K562 (cell line): ENCODE measurements around the gene PIK3R1. TPM values are rescaled to one million over a fixed set of nuclear protein-coding genes. Genes with fewer than 3 reads are reported as not detected.
A peak's percentile ranks its signal among the peaks of the same experiment; 100 is the strongest.

ENCODE experiments used
- FOXA1 ChIP-seq: fragments of 450-650 bp; IDR thresholded peaks from 2 replicates; pipeline ENCODE4 v1.6.1; 2016; ENCODE audit warnings: mild to moderate bottlenecking, borderline replicate concordance
- JUNB ChIP-seq: fragments of 450-650 bp; formaldehyde crosslinking; conservative IDR thresholded peaks from 2 replicates; pipeline ENCODE4 v1.4.0; 2020; ENCODE audit warnings: mild to moderate bottlenecking
- JUND ChIP-seq, 2 experiments: IDR thresholded peaks; 2 replicates in 1 of 2; 3 replicates in 1 of 2; pipeline ENCODE4 v1.6.1; 2011; ENCODE audit warnings: borderline replicate concordance in 2 of 2, low read depth in 2 of 2, low read length in 2 of 2, improper control_type of control experiment in 1 of 2, missing biosample characterization in 1 of 2, missing genetic modification characterization in 1 of 2, missing genetic modification reagents in 1 of 2
- L3MBTL2 ChIP-seq: fragments of 450-650 bp; IDR thresholded peaks from 2 replicates; pipeline ENCODE4 v1.6.1; 2016; ENCODE audit warnings: mild to moderate bottlenecking, moderate library complexity
- MEIS2 ChIP-seq: fragments of 450-650 bp; IDR thresholded peaks from 2 replicates; pipeline ENCODE4 v1.6.1; 2014; ENCODE audit warnings: mild to moderate bottlenecking; ENCODE audit not compliant: partially characterized antibody
- PCBP1 ChIP-seq: fragments of 200-400 bp; formaldehyde crosslinking; IDR thresholded peaks from 2 replicates; pipeline ENCODE4 v1.6.1; 2018; ENCODE audit warnings: mild to moderate bottlenecking, low read depth, low read length; ENCODE audit not compliant: poor library complexity, severe bottlenecking
- POLR2B ChIP-seq: fragments of 450-650 bp; IDR thresholded peaks from 2 replicates; pipeline ENCODE4 v1.6.1; 2018; ENCODE audit warnings: low read depth; ENCODE audit not compliant: partially characterized antibody
- RBBP5 ChIP-seq: fragments of 200-600 bp; sonication (generic); IDR thresholded peaks from 2 replicates; pipeline ENCODE4 v1.6.1; 2012; ENCODE audit warnings: borderline replicate concordance, mild to moderate bottlenecking, low read length, control low read depth, inconsistent platforms; ENCODE audit not compliant: insufficient read depth, poor library complexity, severe bottlenecking
- SFPQ ChIP-seq: fragments of 200-400 bp; formaldehyde crosslinking; IDR thresholded peaks from 2 replicates; pipeline ENCODE4 v1.6.1; 2017; ENCODE audit warnings: mild to moderate bottlenecking, low read depth, low read length, moderate library complexity
- SMC3 ChIP-seq: conservative IDR thresholded peaks from 2 replicates; pipeline ENCODE4 v1.6.1; 2011; ENCODE audit warnings: low read depth, low read length, improper control_type of control experiment; ENCODE audit not compliant: insufficient read depth
- TARDBP ChIP-seq: fragments of 450-650 bp; IDR thresholded peaks from 2 replicates; pipeline ENCODE4 v1.6.1; 2016
- TEAD4 ChIP-seq, 2 experiments: sonication (generic) in 1 of 2; formaldehyde crosslinking in 1 of 2; IDR thresholded peaks; 2 replicates each; pipeline versions ENCODE4 v1.6.1 to v1.8.0; 2012 to 2022; ENCODE audit warnings: borderline replicate concordance in 1 of 2, inconsistent platforms in 1 of 2, low read length in 1 of 2, mild to moderate bottlenecking in 1 of 2, missing genetic modification reagents in 1 of 2
- THAP7 ChIP-seq: fragments of 250-450 bp; sonication (Bioruptor Pico); IDR thresholded peaks from 2 replicates; pipeline ENCODE4 v1.5.0; 2021
- ZBTB9 ChIP-seq: fragments of 450-650 bp; formaldehyde crosslinking; IDR thresholded peaks from 2 replicates; pipeline ENCODE4 v1.4.0; 2020; ENCODE audit warnings: mild to moderate bottlenecking, moderate library complexity
- ZFPM2 ChIP-seq: fragments of 250-450 bp; sonication (Bioruptor Pico); IDR thresholded peaks from 2 replicates; pipeline ENCODE4 v1.5.1; 2022; ENCODE audit warnings: mild to moderate bottlenecking
- ZNF175 ChIP-seq: fragments of 200-800 bp; sonication (Bioruptor generic); IDR thresholded peaks from 2 replicates; pipeline ENCODE4 v1.6.1; 2016; ENCODE audit warnings: low read depth, mild to moderate bottlenecking, missing genetic modification characterization, missing compliant biosample characterization
- ZNF217 ChIP-seq: sonication (generic); formaldehyde crosslinking; IDR thresholded peaks from 2 replicates; pipeline ENCODE4 v1.8.0; 2022; ENCODE audit warnings: mild to moderate bottlenecking, missing genetic modification reagents
- ZNF280A ChIP-seq: fragments of 450-650 bp; IDR thresholded peaks from 2 replicates; pipeline ENCODE4 v1.6.1; 2018; ENCODE audit warnings: mild to moderate bottlenecking, low read depth; ENCODE audit not compliant: partially characterized antibody
- ZNF436 ChIP-seq: fragments of 250-450, 450-650 bp; sonication (Bioruptor Pico); formaldehyde crosslinking; IDR thresholded peaks from 2 replicates; pipeline ENCODE4 v1.7.0; 2020; ENCODE audit warnings: mild to moderate bottlenecking
- polyA plus RNA-seq, 8 experiments: library from polyadenylated mRNA; depleted of rRNA in 4 of 8; stranded (reverse) in 5 of 8; unstranded in 3 of 8; fragments of >200 nt; fragmentation: Nextera tagmentation in 2 of 8; fragmentation: Illumina TruSeq in 1 of 8; extraction: Ambion mirVana in 2 of 8; extraction: Trizol in 1 of 8; gene quantifications; 2 replicates each; pipeline versions ENCODE4 v1.2.1 to v1.2.3, GENCODE V29; 2011 to 2014; ENCODE audit warnings: inconsistent platforms in 1 of 8, missing spikeins in 1 of 8
- total RNA-seq, 7 experiments: library from RNA; depleted of rRNA in 6 of 7; stranded (reverse); fragments of >200 nt in 6 of 7; fragmentation: Illumina TruSeq in 2 of 7; extraction: Trizol in 2 of 7; gene quantifications; 2 replicates each; pipeline versions ENCODE4 v1.2.1 to v1.2.3, GENCODE V29; 2011 to 2021; ENCODE audit warnings: low replicate concordance in 1 of 7
- TF ChIP-seq, protein P1 (sequence below): fragments of 250-450 bp; sonication (Bioruptor Pico); IDR thresholded peaks from 2 replicates; pipeline ENCODE4 v1.9.0; 2021; ENCODE audit warnings: mild to moderate bottlenecking, inconsistent platforms

The PIK3R1 gene
- total and polyA plus RNA-seq, 9 of the 15 experiments (the other 6 are each of a cell fraction or from before 2014, with no cell fraction given): 1.1 to 9.7 (median 4.8) TPM

GRCh38 chr5:68316469-68316868 lies 100.9 kb downstream of the PIK3R1 start (continued):
- TF ChIP-seq THAP7: no peak
- TF ChIP-seq ZNF175 (CRISPR knock-in tag): no peak
- TF ChIP-seq TARDBP: no peak
- TF ChIP-seq, protein P1, sequence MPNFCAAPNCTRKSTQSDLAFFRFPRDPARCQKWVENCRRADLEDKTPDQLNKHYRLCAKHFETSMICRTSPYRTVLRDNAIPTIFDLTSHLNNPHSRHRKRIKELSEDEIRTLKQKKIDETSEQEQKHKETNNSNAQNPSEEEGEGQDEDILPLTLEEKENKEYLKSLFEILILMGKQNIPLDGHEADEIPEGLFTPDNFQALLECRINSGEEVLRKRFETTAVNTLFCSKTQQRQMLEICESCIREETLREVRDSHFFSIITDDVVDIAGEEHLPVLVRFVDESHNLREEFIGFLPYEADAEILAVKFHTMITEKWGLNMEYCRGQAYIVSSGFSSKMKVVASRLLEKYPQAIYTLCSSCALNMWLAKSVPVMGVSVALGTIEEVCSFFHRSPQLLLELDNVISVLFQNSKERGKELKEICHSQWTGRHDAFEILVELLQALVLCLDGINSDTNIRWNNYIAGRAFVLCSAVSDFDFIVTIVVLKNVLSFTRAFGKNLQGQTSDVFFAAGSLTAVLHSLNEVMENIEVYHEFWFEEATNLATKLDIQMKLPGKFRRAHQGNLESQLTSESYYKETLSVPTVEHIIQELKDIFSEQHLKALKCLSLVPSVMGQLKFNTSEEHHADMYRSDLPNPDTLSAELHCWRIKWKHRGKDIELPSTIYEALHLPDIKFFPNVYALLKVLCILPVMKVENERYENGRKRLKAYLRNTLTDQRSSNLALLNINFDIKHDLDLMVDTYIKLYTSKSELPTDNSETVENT (CRISPR knock-in tag): no peak
- no peak for TF ChIP-seq ZBTB9 (CRISPR knock-in tag)
- TF ChIP-seq ZNF217 (CRISPR knock-in tag): no peak
- no peak for TF ChIP-seq ZFPM2 (CRISPR knock-in tag)
- TF ChIP-seq PCBP1: no peak
- no peak for TF ChIP-seq FOXA1
- TF ChIP-seq SMC3: no peak
- TF ChIP-seq POLR2B: no peak
- TF ChIP-seq ZNF436 (CRISPR knock-in tag): no peak
- peak; percentile 83 for TF ChIP-seq L3MBTL2
- no peak for TF ChIP-seq ZNF280A
- TF ChIP-seq SFPQ: no peak
- TF ChIP-seq MEIS2: peak; percentile 47
- TF ChIP-seq JUNB (CRISPR knock-in tag): no peak
- no peak for TF ChIP-seq RBBP5
- TF ChIP-seq TEAD4 (IDR thresholded peaks at IDR 0.05; ENCODE audit: low read length): peak; percentile 72
- TF ChIP-seq TEAD4 (CRISPR knock-in tag; IDR thresholded peaks at IDR 0.05; ENCODE audit: borderline replicate concordance): no peak
- peak; percentile 30; the same call in 1 of the 2 replicates for TF ChIP-seq JUND (IDR thresholded peaks at IDR 0.05; ENCODE audit: borderline replicate concordance, low read depth, low read length)
- TF ChIP-seq JUND (tag; IDR thresholded peaks at IDR 0.05; ENCODE audit: borderline replicate concordance, low read depth, low read length): no peak; the same call in 2 of the 3 replicates
